ENCODE measurements around the gene SDR42E1. TPM values are rescaled to one million over a fixed set of nuclear protein-coding genes. Genes with fewer than 3 reads are reported as not detected.
A peak's percentile ranks its signal among the peaks of the same experiment; 100 is the strongest.

Gene SDR42E1
- total RNA-seq, 4 donors from 2014 or later, result 1.8 to 3.3 (median 2.1) TPM

- ATAC-seq (ENCODE audit: low FRiP score), result no peak
- TF ChIP-seq CTCF (IDR thresholded peaks at IDR 0.05), result no peak
- DNase-seq (ENCODE audit: low spot score), result no peak
Measured at GRCh38 chr16:82046541-82046940, 35.3 kb upstream of the SDR42E1 start.

- no peak for TF ChIP-seq CTCF (IDR thresholded peaks at IDR 0.05)
- DNase-seq (ENCODE audit: low spot score), result no peak
- no peak for ATAC-seq (ENCODE audit: low FRiP score)
Measured at GRCh38 chr16:82045465-82045864, 34.2 kb upstream of the SDR42E1 start.

- no peak for DNase-seq (ENCODE audit: low spot score)
- no peak for ATAC-seq (ENCODE audit: low FRiP score)
- TF ChIP-seq CTCF (IDR thresholded peaks at IDR 0.05), result no peak
Measured at GRCh38 chr16:82044585-82044911, 33.3 kb upstream of the SDR42E1 start.

DNA sequence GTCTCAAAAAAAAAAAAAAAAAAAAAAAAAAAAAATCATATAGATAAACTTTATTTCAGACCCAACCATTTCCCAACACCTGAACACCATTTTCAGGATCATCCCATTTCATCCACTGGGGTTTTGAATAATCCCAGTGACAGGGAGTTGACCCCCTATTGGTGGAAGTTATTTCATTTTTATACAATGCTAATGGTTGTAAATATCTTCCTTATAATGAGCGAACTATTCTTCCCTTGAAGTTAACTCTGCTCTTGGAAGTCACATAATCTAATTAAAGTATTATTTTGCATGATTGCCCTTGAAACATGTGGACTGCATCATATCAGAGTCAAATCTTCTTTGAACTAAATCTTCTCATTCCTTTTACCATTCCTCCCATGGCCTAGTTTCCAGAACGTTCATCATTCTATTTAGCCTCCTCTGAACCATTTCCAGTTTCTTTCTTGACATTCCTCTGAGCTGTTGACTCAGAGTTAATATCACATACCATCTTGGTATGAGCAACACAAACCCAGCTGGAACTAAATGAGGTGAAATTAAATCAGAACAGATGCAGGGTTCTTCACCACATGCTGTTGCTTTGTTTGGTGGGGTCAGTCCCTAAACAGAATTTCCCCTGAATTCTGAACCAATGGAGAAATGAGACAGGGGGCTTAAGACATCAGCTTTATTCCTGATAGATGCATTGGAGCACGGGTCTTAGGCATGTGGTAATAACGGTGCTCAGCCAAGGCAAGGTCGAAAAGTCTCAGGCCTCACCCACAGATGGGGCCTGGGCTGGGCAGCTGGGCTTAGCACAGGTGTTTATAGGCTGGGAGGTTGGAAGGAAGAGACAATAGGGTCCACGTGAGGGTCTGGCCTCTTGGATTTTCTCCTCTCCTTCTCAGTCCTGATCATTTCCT lies 32.7 kb upstream of the SDR42E1 start:
- DNase-seq (ENCODE audit: low spot score), result no peak
- no peak for TF ChIP-seq CTCF (IDR thresholded peaks at IDR 0.05)
- ATAC-seq (ENCODE audit: low FRiP score), result peak; percentile 73

- TF ChIP-seq CTCF (IDR thresholded peaks at IDR 0.05), result no peak
- DNase-seq (ENCODE audit: low spot score) (no peak), ATAC-seq (ENCODE audit: low FRiP score) (no peak)
Measured at GRCh38 chr16:82042846-82043245, 31.6 kb upstream of the SDR42E1 start.

GRCh38 chr16:82042144-82042543 lies 30.9 kb upstream of the SDR42E1 start:
- TF ChIP-seq CTCF (IDR thresholded peaks at IDR 0.05), result no peak
- DNase-seq (ENCODE audit: low spot score), result no peak
- ATAC-seq (ENCODE audit: low FRiP score), result no peak

DNA sequence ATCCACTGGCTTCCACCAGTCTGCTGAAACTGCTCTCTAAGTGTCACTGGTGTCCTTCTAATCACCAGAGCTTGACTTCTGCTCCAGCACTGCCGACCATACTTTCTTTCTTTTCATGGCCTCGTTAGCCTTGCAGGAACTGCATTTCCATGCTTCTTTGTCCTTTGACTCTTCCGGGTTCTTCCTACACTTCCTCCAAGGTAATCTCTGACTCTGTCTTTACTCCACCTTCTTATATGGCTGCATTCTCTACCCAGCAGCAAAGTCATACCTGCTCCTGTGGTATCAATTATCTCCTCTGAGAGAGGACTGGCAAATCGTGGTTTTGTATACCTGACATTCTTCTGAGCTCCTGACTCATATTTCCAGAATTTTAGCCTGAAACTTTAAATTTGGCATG lies 30.3 kb upstream of the SDR42E1 start:
- no peak for ATAC-seq (ENCODE audit: low FRiP score)
- no peak for TF ChIP-seq CTCF (IDR thresholded peaks at IDR 0.05)

More for the DNA sequence above, 30.3 kb upstream of the SDR42E1 start:
- DNase-seq (ENCODE audit: low spot score), result no peak
